Measurements from ENCODE around the gene SMAD5.

Gene SMAD5

GRCh38 chr5:136104306-136104965 is 28.2 kb upstream of the SMAD5 start:
- ChIA-PET CTCF (interaction anchor here (0.6 to 1.2 kb wide), 2 partner anchors 109 to 321 kb away, joined by 3 read pairs; no protein-coding TSS in a partner anchor), POLR2A (interaction anchor here (1.0 kb wide), 1 partner anchor 11 kb away, joined by 3 read pairs; no protein-coding TSS in a partner anchor)
- peaks cover 2% of the 10 kb centered on the region; the same call in 1 of the 2 replicates for H3K4me1 ChIP-seq (ENCODE audit: control insufficient read depth, insufficient read depth, low read length)

More at GRCh38 chr5:136104306-136104965, 28.2 kb upstream of the SMAD5 start:
- Histone ChIP-seq H3K4me3 (ENCODE audit: low read depth, low read length) (no peak overlapping the region), H3K36me3 (ENCODE audit: control insufficient read depth in 2 of 2, insufficient read depth in 1 of 2, low read length in 2 of 2) (no peaks in the 10 kb centered on the region), H3K9me3 (ENCODE audit: control insufficient read depth, insufficient read depth, low read depth, low read length) (no peaks in the 10 kb centered on the region), H3K27ac (ENCODE audit: extremely low read depth, low read depth, low read length) (no peak overlapping the region)
- TF ChIP-seq HIC1 (tag by site-specific recombination; IDR thresholded peaks at IDR 0.05) (no peak), PRDM2 (tag by site-specific recombination; IDR thresholded peaks at IDR 0.05; ENCODE audit: borderline replicate concordance) (no peak), MZF1 (tag by site-specific recombination; IDR thresholded peaks at IDR 0.05; ENCODE audit: borderline replicate concordance) (no peak), ZBTB17 (tag by site-specific recombination; IDR thresholded peaks at IDR 0.05) (no peak), ZNF324 (tag by site-specific recombination; IDR thresholded peaks at IDR 0.05) (no peak), ZNF23 (tag by site-specific recombination; IDR thresholded peaks at IDR 0.05; ENCODE audit: borderline replicate concordance) (no peak), WT1 (tag by site-specific recombination; IDR thresholded peaks at IDR 0.05) (no peak), ZNF398 (tag by site-specific recombination; IDR thresholded peaks at IDR 0.05) (no peak), ZNF146 (tag by site-specific recombination; IDR thresholded peaks at IDR 0.05) (no peak), ZNF658 (tag by site-specific recombination; IDR thresholded peaks at IDR 0.05) (no peak), ZNF677 (tag by site-specific recombination; IDR thresholded peaks at IDR 0.05) (no peak)

All from HEK293 (cell line).